Right lobe of liver (tissue), 6 donors: ENCODE measurements around the gene MIXL1. TPM values are rescaled to one million over a fixed set of nuclear protein-coding genes. Genes with fewer than 3 reads are reported as not detected.
A peak's percentile ranks its signal among the peaks of the same experiment; 100 is the strongest.
"Not testable (repeated sequence)": the region's sequence is repeated elsewhere in the genome, so short reads cannot be mapped to it uniquely, and the experiment has no call there.

Experiments
- ATAC-seq, 4 donors: fragments of 200-7000 bp; cut with Tn5 transposase; one replicate each; pipeline ENCODE4 v1.9.1; 2020; ENCODE audit warnings: mild to moderate bottlenecking in 4 of 4, moderate library complexity in 4 of 4
- DNase-seq, 3 donors: peaks; one replicate each; pipeline ENCODE4 v3.0.0-alpha.2; 2020
- H3K27ac ChIP-seq, 3 donors: fragments of 200-600 bp; one replicate each; pipeline ENCODE4 v1.8.0; 2022
- H3K27me3 ChIP-seq, 2 donors: fragments of 200-600 bp; one replicate each; pipeline ENCODE4 v1.8.0; 2022
- H3K36me3 ChIP-seq, 4 donors: fragments of 200-600 bp; sonication (generic) in 1 of 4; one replicate each; pipeline versions ENCODE4 v1.5.1 to v1.8.0; 2017 to 2022; ENCODE audit warnings: control low read depth in 1 of 4
- H3K4me1 ChIP-seq, 4 donors: fragments of 200-600 bp; sonication (generic) in 1 of 4; one replicate each; pipeline versions ENCODE4 v1.5.1 to v1.8.0; 2017 to 2022; ENCODE audit warnings: control low read depth in 1 of 4
- H3K4me3 ChIP-seq, 3 donors: fragments of 200-600 bp; one replicate each; pipeline ENCODE4 v1.8.0; 2022
- H3K9me3 ChIP-seq, 4 donors: fragments of 200-600 bp; sonication (generic) in 1 of 4; one replicate each; pipeline versions ENCODE4 v1.5.1 to v1.8.0; 2017 to 2022; ENCODE audit warnings: control low read depth in 1 of 4
- CTCF ChIP-seq, 4 donors: fragments of 200-600 bp in 3 of 4; fragments of 450-650 bp in 1 of 4; IDR thresholded peaks; one replicate each; pipeline versions ENCODE4 v1.5.1 to v1.8.0; 2016 to 2022; ENCODE audit warnings: antibody characterized with exemption in 4 of 4, mild to moderate bottlenecking in 2 of 4
- POLR2A ChIP-seq: fragments of 450-650 bp; IDR thresholded peaks from one replicate; pipeline ENCODE4 v1.6.1; 2017; ENCODE audit warnings: antibody characterized with exemption, mild to moderate bottlenecking
- WGBS: methylation state at CpG from one replicate; pipeline ENCODE4 v1.1.6; 2018; ENCODE audit warnings: low coverage, low lambda C conversion rate; ENCODE audit not compliant: insufficient coverage; ENCODE audit errors: missing lambda C conversion rate; 5-methylcytosine and 5-hydroxymethylcytosine counted together
- intact Hi-C, 2 donors: fragments of 100-400 bp; cut with DNase I; formaldehyde crosslinking; loops; one replicate each; pipeline versions ENCODE4 v1.11.2 to v1.14.1; 2022
- total RNA-seq, 6 experiments: library from RNA; depleted of rRNA in 2 of 6; stranded (reverse); fragments of >200 nt in 2 of 6; fragmentation: NEBNext Ultra II Directional in 3 of 6; extraction: Animal tissue kit (Norgen Biotek cat#: 25700) in 3 of 6; gene quantifications; one replicate each; pipeline versions ENCODE4 v1.1.0 to v1.2.4, GENCODE V29; 2016 to 2023
- donor health status: DM: no; HTN: yes; CAD: no.
- donor health status: DM: no; HTN: no; CAD: no.
- donor health status: DM: no; HTN: no; CAD: no.
- donor health status: DM: no; HTN: yes; CAD: no.
- donor health status: DM: no; HTN: yes; CAD: no.

The MIXL1 gene
- total RNA-seq, 6 experiments from 2014 or later: 0.29 TPM; not detected in 5

GRCh38 chr1:226199971-226200370, 23.5 kb upstream of the MIXL1 start:
- no peak for DNase-seq
- intact Hi-C loops: loop anchor here (5.0 kb wide), 1 partner anchor 78 kb away; no protein-coding TSS in a partner anchor
- no peaks in the 10 kb centered on the region for H3K36me3 ChIP-seq
- no peak overlapping the region for H3K4me3 ChIP-seq
- ATAC-seq: no peak
- TF ChIP-seq CTCF (IDR thresholded peaks at IDR 0.05) (no peak), POLR2A (no peak)
- no peaks in the 10 kb centered on the region for H3K27me3 ChIP-seq
- no peaks in the 10 kb centered on the region for H3K9me3 ChIP-seq
- 29% methylated on average over 2 of the region's 2 CpGs for WGBS
- no peak overlapping the region for H3K27ac ChIP-seq
- H3K4me1 ChIP-seq: no peaks in the 10 kb centered on the region

GRCh38 chr1:226201029-226201593, 22.4 kb upstream of the MIXL1 start:
- H3K27ac ChIP-seq: no peak overlapping the region
- 57% methylated on average over 5 of the region's 5 CpGs for whole genome bisulfite sequencing
- no peak for DNase-seq

GRCh38 chr1:226202246-226202645, 21.2 kb upstream of the MIXL1 start:
- Histone ChIP-seq H3K27me3 (no peaks in the 10 kb centered on the region), H3K4me3 (no peak overlapping the region), H3K27ac (no peak overlapping the region), H3K36me3 (no peaks in the 10 kb centered on the region), H3K9me3 (no peaks in the 10 kb centered on the region), H3K4me1 (no peaks in the 10 kb centered on the region)
- TF ChIP-seq POLR2A (no peak), CTCF (IDR thresholded peaks at IDR 0.05) (no peak)
- DNase-seq (no peak), ATAC-seq (no peak)
- WGBS: 76% methylated on average over 3 of the region's 3 CpGs
- intact Hi-C loops: no loop called here

More at GRCh38 chr1:226201029-226201593, 22.4 kb upstream of the MIXL1 start:
- intact Hi-C loops: no loop called here
- Histone ChIP-seq H3K9me3 (no peaks in the 10 kb centered on the region), H3K27me3 (no peaks in the 10 kb centered on the region), H3K4me3 (no peak overlapping the region), H3K4me1 (no peaks in the 10 kb centered on the region), H3K36me3 (no peaks in the 10 kb centered on the region)
- ATAC-seq: peak in 2 of 4 donors; percentile 18 to 28
- TF ChIP-seq POLR2A (no peak), CTCF (IDR thresholded peaks at IDR 0.05) (peak in 3 of 4 donors; percentile 10 to 15 (median 12))

GRCh38 chr1:226202666-226203065, 20.8 kb upstream of the MIXL1 start:
- H3K4me1 ChIP-seq, H3K36me3 ChIP-seq, intact Hi-C loops, H3K27me3 ChIP-seq, H3K27ac ChIP-seq, DNase-seq, H3K9me3 ChIP-seq, ATAC-seq, H3K4me3 ChIP-seq: not testable (repeated sequence)
- WGBS: 91% methylated on average over 6 of the region's 6 CpGs

- DNase-seq (no peak), ATAC-seq (no peak)
- TF ChIP-seq CTCF (IDR thresholded peaks at IDR 0.05) (no peak), POLR2A (no peak)
- intact Hi-C loops: no loop called here
- 43% methylated on average over 1 of the region's 1 CpG for WGBS
- Histone ChIP-seq H3K27ac (no peak overlapping the region), H3K36me3 (no peaks in the 10 kb centered on the region), H3K9me3 (no peaks in the 10 kb centered on the region), H3K4me3 (no peak overlapping the region), H3K27me3 (no peaks in the 10 kb centered on the region), H3K4me1 (no peaks in the 10 kb centered on the region)
These were observed 20.2 kb upstream of the MIXL1 start for GRCh38 chr1:226203240-226203639.
